Hematopoietic multipotent progenitor cell treated with erythropoietin and hydrocortisone succinate and interleukin-3 and kit ligand, for 6 days (in vitro differentiated cells): Measurements from ENCODE around the gene CEP120.
"Not testable (repeated sequence)": the region's sequence is repeated elsewhere in the genome, so short reads cannot be mapped to it uniquely, and the experiment has no call there.

ENCODE experiments used
- DNase-seq: peaks from one replicate; pipeline ENCODE4 v3.0.0-alpha.2; 2015

Gene CEP120

DNA sequence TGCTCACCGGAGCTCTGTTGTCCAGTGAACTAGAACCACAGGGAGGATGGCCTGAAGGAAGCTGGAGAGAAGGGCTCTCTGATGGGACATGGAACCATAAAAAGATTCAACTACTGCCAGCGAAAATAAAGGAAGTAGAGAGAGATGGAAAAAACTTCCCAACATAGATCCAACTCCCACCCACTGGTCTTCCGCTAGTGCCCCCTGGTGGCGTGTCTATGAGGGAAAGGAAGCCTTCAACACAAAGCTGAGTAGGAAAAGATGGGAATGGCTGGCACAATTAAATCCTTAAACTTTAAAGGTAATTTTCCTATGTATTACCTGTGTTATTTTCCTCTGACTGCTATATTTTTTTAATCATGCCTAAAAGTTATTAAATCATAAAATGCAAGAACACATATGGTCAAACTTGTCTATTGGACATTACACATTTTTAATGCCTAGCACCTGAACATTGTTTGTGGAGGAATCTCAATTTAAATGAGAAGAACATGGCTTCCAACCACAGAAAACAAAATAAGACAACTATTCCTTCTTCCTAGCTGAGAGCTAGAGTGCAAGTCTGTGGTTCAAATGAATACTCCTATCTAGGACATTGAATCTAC, 51.5 kb downstream of the CEP120 start:
- peak; percentile 46 for DNase-seq

DNA sequence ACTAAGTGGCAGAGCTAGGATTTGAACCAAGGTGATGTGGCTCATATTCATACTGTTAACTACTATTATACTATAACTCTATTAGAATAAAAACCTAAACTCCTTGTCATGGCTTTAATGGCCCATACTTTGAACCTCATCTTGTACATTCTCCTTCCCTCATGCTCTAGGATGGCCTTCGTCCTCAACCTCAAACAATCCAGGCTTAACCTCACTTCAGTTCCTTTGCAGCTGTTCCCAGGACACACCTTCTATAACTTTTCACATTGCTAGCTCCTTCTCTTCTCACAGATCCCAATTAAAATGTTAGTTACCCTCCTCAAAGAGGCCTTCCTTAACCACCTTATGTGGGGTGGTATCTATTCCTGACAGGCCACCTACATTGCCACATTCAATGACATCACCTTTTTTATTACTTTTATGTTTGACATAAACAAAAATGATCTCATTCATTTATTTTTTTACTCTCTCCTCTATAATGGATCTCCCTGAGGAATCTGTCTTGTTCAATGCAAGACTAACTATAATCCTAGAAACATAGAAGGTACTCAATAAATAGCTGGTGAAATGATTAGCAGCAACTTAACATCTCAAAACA, 53.7 kb downstream of the CEP120 start:
- DNase-seq: no peak

DNA sequence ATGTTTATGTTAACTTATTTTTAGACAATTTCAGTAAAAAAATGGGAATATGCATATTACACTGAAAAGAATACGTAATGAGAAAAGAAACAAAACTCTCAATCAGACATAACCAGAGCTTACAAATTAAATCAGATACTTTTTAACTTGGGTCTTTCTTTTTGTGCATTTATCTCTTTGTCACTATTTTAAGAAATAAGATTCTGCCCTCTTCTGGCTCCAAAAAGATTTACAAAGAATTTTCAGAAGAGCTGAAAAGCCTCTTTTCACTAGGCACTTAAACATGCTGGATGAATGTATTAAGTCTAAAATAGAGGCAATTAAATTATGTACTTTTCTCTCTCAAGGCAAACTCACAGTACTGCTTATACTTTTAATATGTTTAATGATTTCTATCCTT, 55.5 kb downstream of the CEP120 start:
- DNase-seq: peak; percentile 56

DNA sequence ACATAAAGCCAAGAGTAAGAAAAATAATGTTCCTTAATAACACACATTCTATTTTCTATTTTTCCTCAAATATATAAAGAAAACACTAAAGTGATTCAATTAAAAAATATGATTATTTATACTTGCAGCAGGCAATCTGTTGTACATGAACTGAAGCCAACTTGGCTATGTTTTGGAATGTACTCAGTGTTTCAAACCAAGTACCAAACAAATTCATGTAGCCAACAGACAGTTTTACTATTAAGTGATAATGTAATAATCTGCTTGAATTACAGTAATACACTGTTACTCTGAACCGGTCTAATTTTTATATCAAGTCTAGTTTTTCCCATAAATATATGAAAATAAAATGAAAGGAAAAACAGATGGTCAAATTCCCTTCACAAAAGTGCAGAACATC, 58.0 kb downstream of the CEP120 start:
- DNase-seq: no peak

DNA sequence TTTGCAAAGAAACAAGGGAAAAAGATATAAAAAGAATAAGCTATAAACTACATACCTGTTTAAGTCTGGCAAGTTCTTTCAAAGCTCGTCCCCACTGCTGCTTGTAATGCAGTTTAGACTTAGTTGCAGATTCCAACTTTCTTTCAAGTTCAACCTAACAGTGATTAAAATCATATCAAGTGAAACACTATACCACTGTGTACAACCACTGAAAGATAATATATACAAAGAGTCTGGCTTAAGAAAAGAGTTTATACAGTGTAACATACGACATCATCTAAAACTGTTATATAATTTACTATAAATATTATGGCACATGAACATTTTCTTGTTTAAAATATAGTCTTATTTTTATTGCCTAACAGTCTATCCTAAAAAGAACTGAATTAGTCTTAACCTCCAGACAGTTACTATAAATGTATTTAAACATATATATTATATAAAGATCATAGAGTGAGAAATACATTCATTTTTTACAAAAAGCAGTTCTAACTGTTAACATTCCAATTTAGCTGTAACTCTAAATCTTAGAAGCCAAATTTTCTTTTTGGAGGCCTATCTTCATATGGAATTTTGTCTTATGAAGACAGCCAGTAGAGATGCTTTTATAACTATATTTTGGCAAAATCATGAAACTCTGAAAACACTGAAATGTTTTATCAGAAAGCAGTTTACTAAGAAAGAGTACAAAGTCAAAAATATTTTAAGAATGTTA, 58.6 kb downstream of the CEP120 start:
- no peak for DNase-seq

DNA sequence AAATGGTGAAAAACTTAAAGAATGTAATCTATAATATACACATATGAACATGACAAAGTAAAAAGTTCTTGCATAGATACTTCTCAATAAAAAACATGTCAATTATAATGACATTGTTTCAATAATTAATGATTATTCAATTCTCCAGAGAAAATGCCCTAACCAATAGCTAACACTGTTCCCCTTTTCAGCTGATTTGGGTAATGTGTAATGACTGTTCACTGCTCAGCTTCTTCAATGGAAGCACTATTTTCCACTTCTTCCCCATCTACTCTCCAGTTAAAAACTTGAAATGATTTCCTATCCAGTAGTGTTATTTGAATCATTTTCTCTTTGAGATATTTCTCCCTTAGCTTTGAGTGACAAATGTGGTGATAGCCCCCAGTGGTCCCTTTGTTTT, 62.3 kb downstream of the CEP120 start:
- DNase-seq: no peak

DNA sequence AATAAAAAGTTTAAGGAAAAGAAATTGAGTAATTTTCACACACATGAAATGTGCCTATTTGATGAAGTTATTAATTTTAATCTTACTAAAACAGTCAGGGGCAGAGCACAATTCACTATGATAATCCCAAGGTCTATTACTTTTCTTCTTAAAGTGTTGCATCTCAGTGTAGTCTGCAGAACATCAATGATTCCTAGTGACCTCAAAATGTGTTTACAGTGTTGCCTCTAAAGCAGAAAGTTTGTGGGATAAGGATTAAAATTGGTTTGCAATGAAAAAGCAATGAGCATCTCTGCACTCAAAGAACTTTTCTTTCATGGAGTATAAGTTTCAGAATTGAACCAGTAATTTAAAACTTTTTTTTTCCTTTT, 63.0 kb downstream of the CEP120 start:
- no peak for DNase-seq

DNA sequence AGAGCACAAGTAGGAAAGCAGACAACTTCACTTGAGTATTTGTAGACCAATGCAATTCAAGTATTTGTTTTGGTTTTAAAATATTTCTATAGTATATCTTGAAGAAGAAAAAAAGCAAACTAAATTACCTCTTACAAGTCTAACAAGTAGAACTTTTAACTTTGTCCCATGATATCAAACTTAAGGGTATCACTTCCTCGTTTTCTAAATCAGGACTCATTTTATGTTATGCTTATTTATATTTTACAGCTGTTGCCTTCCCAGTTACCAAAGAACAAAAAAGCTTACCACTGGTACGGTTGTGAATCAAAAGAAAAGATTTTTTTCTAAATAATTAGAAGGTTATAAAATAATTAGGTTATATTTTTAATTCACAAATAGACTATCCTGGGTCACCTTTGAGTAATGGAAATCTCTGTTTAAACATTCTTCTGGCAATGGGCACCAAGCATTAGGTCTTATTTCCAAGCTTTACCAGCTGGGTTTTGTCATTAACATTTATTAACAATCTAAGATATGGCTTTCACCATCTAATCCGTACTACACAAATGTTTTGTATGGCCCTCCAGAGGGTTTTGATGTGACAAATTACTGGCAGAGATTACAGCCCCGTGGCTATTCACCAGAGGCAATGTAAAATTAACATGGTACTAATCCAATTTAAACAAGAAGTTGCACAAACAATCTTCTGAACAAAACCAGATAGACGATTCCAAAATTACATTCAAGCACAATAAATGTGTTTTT, 63.6 kb downstream of the CEP120 start:
- DNase-seq: no peak

DNA sequence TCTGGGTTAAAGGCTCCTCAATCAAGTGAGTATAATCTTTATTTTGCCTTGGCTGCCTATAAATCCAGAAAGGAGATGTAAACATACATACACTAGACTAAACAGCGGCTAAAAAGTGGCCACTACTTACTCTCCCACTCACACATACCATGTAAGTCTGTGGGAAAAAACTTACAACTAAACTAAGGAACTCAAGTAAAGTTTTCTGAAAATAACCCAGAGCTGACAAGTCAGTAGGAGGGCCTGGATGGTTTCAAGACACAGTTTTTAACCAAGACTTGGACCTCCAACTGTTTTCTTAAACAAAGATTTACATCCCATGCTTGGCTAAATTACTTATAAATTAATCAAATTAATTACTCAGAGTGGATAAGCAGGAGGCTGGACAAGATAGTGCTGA, 64.5 kb downstream of the CEP120 start:
- DNase-seq: no peak

DNA sequence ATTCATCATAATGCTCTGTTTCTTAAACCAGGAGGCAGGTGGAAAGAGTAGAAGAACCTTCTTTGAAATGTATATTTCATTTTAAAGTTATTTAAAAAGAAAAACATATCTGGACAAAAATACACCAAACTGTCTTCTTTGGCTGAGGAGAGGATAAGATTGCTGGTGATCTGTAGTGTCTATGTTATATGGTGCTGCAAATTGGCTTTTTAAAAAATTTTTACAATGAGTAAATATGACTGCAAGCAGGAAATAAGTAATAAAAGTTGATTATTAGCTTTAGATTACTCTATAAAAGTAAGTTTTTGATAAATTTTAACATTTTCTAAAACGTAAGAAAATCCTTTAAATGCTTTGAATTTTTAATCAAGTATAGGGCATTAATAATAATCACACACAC, 64.9 kb downstream of the CEP120 start:
- no peak for DNase-seq

DNA sequence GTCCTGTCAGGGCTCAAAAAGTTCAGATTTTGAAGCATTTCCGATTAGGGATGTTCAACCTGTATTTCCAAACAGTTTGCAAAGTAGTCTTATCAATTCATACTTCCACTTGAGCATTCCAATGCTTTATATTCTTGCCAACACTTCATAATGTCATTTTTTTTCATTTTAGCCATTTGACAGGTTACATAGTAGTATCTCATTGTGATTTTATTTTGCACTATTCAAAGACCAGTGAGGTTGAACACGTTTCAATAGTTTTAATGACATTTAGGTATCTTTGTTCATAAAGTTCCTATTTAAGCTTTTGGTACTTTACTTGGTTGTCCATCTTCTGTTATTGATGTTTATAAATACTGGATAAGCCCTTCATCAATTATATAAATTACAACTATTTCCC, 71.4 kb downstream of the CEP120 start:
- DNase-seq: no peak

DNA sequence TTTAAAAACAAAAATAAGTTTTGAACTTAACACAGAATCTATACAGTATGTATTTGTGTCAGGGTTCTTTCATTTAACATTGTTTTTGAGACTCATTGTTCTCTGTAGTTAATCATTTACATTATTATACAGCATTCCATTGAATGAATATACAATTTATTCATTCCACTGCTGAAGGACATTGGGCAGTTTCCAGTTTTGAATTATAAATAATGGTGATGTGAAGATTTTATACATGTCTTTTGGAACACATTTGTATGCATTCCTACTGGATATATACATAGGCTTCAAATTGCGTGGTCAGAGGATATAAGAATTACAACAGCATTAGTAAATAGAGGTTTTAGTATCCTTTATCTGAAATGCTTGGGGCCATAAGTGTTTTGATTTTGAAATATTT, 72.0 kb downstream of the CEP120 start:
- no peak for DNase-seq

DNA sequence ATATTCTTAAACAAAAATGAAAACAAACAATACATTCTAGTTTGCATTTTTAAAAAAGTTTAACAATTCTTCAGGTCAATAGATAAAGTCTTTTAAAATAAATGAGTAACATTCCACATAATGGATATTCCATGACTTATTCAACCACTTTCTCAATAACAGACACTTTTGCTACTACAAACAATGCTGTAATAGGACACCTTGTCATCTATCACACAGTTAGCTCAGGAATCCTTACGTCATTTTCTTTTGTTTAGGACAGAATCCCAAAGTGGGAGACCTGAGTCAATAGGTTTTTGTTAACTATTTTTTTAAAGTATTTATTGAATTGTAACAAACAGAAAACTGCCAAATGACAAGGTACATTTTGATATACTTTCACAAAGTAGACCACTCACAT, 72.5 kb downstream of the CEP120 start:
- DNase-seq: no peak

DNA sequence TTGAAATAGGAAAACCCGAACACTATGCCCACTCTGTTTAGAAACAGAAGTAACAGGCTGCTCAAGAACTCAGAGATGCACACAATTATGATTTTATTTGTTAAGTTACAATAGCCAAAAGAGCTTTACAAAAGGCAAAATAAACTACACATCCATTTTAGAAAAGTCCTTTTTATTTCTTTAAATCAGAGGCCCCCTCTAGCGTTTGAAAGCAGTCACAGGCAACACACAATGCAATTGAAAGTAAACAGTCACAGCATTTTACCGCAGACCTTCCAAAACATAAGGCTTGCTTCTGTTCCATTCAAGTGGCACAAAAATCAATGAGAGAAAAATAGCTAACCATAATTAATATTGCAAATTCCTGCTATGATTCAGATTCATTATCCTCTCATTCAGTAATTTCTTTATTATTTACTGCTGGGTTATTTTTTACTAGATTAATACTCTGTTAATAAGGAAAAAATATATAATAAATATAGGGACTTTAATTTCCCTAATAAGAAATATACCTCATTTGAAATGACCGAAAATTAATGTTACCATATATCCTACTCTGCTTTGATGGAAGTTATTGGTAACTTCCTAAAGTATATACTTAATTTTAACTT, 78.3 kb downstream of the CEP120 start:
- DNase-seq: peak; percentile 51

DNA sequence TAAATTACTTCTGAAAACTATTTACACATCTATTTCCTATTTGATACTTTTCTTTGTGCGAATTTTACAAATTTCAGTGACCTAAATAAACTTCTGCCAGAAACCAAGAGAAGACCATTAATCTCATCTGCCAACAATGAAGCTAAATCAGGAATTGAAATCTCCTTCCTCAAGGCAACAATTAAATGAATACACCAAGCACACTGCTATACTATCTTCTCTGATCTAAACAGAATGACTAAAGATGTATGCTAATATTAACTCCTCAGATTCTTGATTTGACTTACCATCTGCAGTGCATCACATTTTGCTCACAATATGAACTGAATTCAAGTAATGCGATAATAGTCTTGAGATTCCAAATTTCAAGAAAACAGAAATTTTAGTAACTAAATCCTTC, 82.3 kb downstream of the CEP120 start:
- DNase-seq: no peak

DNA sequence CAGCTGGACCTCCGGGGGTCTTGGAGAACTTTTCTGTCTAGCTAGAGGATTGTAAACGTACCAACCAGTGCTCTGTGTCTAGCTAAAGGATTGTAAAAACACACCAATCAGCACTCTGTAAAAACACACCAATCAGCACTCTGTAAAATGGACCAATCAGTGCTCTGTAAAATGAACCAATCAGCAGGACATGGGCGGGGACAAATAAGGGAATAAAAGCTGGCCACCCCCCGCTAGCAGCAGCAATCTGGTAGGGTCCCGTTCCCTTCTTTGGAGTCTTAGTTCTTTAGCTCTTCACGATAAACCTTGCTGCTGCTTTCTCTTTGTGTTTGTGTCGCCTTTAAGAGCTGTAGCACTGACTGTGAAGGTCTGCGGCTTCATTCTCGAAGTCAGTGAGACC, 114.8 kb downstream of the CEP120 start:
- not testable (repeated sequence) for DNase-seq

DNA sequence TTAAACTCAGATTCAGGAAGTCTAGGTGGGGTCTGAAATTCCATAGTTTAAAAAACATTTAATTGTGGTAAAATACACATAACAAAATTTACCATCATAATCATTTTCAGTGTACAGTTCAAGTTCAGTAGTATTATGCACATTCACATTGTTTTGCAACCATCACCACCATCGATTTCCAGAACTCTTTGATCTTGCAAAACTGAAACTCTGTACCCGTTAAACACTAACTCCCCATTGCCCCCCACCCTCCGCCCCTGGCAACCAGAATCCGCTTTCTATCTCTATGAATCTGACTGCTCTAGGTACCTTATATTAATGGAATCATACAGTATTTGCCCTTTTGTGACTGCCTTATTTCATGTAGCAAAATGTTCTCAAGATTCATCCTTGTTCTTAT, 117.5 kb downstream of the CEP120 start:
- no peak for DNase-seq

DNA sequence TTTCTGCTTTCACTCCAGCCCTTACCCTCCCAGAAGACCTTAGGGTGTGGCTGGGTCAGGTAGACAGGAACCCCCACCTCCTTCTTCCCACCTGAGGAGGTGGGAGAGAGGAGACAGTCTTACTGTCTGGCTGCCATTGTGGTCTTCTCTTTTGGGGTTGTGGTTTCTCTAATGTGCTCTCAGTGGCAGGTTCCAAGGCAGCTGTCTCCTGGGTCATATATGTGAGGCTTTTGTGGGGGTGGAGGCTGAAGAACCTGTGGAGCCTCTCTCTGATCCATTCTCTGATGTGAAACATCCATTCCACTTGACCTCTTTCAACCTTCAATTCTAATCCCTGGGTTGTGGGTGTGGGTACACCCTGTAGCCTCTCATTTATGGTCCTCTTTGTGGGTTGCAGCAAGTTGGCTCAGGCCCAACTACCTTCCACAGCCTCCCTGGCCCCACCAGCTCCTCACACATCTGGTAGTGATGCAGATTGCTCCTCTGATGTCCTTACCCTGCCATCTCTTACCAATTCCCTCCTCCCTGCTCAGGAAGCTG, 118.4 kb downstream of the CEP120 start:
- no peak for DNase-seq

DNA sequence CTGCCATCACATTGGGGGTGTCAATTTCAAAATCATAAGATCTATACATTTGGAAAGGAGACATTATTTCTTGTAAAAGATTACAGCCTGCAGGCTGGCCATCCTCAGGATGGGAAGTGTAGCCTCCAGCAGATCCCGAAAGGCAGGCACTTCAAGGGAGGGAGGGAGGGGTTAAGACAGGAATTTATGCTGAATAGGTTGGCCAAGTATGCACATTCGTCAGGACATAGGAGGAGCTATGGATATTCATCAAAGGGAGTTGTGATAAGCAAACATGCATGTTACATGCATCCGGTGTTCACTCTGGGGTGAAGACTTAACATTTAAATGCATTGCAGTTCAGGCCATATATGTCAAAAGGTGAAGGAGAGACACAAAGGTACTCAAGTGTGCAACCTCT, 119.4 kb downstream of the CEP120 start:
- no peak for DNase-seq

DNA sequence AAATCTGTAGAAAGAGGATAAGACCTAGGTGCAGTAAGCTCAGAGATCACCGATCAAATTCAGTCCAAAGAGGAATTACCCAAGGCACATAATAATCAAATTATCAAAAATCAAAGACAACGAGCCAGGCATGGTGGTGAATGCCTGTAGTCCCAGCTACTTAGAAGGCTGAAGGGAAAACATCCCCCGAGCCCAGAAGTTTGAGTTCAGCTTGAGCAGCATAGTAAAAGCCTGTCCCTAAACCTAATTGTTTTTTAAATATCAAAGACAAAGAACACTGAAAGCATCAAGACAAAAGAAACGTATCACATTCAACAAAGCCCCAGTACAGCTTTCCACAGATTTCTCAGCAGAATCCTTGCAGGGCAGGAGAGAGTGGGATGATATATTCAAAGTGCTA, 122.9 kb downstream of the CEP120 start:
- DNase-seq: no peak

DNA sequence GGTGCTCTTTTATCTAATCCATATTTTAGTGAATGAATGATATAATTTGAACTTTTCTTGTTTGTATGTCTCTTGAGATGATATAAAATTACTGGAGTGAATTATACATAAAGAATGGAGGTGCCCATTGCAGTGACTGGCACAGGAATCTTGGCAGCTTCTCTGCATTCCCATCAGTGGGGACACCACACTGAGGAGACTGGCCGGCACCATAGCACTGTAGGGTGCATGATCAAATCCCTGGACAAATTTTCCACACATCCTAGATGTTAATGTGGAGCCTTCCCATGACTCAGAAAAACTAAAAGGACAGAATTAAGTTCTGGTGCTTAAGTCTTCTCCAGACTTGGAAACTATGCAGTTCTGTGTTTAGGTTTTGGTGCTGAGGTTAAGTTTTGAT, 124.1 kb downstream of the CEP120 start:
- DNase-seq: no peak

DNA sequence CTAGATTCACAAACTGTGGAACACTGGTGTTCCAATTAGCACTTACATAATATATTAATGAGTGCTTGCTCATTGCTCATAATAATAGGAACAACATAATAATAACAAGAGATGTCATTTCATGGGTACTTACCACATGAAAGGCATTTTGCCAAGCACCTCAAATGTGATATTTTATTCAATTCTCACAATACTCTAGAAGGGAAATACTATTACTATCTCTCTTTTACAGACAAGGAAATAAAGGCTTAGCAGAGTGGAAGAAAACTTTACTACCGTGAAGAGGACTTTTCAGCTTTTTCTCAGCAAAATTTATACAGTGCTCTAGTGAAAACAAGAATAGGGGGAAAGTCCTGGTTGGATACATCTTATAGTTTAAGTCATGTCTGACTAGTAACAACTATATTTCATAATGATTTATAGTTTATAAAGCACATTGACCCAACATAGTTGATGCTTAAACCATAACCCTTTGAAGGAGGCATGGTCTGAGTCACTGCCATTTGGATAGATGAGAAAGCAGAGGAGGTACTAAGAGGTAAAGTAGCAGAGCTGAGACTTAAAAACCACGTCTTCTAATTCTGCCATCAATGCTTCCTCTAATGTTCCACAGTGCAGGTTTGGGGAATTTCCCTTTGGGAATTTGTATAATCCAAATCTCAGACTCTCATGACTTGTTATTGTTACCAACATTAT, 124.7 kb downstream of the CEP120 start:
- no peak for DNase-seq

DNA sequence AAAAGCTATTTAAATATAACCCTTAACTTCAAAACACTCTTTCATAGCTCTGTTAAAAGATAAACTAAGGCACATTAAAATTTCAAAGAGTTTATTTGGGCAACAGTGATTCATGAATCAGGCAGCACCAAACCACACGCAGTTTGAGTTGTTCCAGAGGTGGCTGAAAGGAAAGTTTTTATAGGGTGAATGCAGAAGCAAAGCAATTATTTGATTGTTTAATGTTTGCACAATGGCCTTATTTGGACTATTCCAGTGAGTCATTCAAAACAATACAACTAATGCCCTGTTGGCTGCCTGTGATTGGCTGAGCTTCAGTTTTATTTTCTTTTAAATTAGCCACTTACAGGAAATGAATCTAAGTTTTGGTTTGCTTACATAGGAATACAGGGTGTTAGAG, 125.3 kb downstream of the CEP120 start:
- no peak for DNase-seq
